Activated CD4-positive, alpha-beta T cell treated with anti-CD3 and anti-CD28 coated beads, Interleukin-2, Interleukin-4, amounts not matched to agents 100 ng/mL and 50 ng/mL, durations not matched to agents 16 hours and 8 hours (primary cell): Measurements from ENCODE around the gene TCHH.

ENCODE experiments used
- DNase-seq: peaks from one replicate; pipeline ENCODE4 v3.0.0-alpha.2; 2020; ENCODE audit warnings: low spot score

Gene TCHH

GRCh38 chr1:152067150-152067549 lies 48.1 kb downstream of the TCHH start:
- no peak for DNase-seq

GRCh38 chr1:152061952-152062351 lies 53.3 kb downstream of the TCHH start:
- DNase-seq: no peak
